Measurements from ENCODE around the gene BZW2.

The BZW2 gene

DNA sequence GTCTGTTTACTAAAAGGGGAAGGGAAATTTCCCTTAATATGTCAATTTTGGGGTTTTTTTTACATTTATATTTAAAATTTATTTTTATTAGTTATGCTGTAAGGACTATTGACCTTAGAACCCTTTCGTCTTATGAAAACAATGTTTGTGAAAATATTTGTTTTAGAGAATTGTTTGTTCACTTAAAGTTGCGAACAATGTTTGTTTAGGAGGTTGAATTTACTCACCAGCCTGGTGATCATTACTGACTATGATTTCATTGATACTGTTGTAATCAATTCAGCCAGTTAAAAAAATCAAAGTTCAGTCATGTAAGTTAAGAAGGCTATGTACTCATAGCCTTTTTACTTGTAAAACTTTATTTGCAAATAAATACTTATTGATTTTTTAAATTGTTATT lies 80.2 kb downstream of the BZW2 start:
- DNase-seq, result no peak

DNA sequence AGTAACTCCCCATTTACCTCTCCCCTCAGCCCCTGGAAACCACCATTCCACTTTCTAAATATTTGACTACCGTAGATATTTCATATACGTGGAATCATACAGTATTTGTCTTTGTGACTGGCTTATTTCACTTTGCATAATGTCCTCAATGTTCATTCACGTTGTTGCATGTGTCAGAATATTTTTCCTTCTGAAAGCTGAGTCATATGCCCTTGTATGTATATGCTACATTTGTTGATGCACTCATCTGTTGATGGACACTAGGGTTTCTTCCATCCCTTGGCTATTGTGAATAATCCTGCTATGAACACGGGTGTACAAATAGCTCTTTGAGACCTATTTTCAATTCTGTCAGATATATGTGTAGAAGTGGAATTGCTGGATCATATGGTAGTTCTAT lies 81.8 kb downstream of the BZW2 start:
- no peak for DNase-seq

DNA sequence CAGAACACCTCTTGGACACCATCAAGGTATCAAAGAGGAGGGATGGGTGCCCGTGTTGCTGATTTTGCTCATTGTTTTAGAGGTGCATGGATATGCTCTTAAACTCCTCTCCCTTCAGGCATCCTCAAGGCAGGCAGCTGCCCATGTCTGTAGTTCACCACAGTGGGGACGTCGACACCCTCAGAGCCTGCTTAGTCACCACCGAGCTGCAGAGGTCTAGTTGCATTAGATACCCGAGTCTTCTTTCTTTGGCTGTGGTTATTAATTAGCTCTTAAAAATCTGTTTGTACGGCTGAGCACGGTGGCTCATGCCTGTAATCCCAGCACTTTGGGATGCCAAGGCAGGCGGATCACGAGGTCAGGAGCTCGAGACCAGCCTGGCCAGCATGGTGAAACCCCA lies 82.8 kb downstream of the BZW2 start:
- DNase-seq, result no peak

DNA sequence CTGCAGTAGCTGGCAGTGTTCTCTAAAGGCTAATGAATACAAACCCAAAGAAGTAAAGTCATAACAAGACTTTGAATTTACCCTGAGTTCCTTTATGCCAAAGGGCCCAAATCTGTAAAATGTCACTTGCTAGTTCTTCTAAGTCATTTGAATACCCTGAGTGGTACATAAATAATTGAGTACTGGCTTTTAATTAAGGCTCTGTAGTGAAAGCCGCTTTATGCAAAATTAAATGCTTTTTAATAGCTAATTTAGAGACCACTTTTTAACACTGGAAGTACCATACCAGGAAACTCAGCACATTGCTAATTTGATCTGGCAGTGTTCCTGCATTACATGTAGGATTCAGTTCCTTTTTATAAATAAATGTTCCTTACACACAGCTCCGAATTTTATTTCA lies 83.6 kb downstream of the BZW2 start:
- no peak for DNase-seq

DNA sequence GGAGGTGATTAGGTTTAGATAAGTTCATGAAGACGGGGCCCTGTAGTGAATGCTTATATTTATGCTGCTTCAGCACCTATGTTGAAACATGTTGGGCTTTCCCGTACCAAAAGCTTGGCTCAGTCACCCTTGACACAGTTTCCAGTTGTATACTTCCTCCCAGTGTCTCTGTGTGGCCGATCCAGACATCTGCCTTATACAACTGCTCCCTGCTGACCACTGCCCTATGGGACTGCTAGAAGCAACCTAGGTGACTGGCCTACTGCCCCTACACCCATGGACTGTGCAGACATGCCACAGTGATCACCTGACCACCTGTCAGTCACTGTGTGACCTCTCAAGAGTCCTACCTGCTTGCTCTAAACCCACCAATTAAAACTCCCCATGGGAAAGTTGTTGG lies 85.0 kb downstream of the BZW2 start:
- DNase-seq, result no peak

DNA sequence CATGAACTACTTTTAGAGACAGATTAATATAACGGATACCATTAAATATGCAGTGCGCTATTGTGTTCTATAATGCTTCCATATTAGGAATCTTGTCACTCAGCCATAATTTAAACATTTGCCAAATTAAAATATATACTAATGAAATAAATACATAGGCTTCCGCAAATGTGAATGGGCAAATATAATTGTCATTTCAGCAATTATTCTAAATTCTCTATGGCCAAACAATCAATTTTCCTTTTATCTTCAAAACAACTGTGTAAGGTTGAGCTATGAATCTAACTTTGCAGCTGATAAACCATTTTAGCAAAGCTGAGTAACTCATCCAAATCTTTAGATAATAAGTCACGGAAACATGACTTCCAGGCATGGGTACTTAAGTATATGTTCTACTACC lies 86.8 kb downstream of the BZW2 start:
- no peak for DNase-seq

DNA sequence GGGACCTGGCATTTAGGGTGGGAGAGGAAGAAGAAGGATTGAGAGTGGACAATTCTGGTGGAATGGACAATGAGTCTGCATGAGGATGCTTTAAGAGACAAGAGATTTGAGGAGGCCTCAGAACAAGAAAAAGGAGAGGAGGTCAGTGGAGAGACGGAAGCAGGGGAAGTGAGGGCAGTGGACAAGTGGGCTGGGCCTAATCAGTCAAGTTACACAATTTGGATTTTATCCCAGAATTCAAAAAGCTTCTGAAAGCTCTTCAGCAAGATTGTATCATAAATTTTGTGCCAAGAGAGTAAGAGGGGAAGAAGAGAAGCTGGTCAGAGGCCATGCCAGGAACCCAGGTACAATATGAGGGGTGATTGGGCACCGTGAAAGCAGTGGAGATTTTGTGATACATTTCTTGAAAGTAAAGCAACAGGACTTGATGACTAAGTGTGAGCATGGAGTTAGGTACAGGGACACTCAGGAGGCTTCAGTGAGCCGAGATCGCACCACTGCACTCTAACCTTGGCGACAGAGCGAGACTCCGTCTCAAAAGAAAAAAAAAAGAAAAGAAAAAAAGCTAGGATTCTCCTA lies 88.3 kb downstream of the BZW2 start:
- DNase-seq, result no peak

DNA sequence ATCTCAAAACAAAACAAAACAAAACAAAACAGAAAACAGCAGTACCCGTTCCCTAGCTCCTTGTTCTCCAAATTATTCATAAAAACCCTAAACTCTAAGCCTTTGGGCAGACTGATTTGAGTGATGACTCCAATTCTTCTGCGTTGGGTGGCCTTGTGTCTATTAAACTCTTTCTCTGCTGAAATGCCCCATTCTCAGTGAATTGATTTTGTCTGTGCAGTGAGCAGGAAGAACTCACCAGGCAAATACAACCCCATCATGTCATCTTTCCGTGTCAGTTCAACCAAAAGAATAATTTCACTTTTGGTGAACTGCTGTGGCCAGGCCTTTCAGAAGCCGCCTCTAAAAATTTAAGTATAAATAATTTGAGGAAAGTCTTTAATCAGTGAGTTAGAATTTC lies 89.0 kb downstream of the BZW2 start:
- DNase-seq, result no peak

DNA sequence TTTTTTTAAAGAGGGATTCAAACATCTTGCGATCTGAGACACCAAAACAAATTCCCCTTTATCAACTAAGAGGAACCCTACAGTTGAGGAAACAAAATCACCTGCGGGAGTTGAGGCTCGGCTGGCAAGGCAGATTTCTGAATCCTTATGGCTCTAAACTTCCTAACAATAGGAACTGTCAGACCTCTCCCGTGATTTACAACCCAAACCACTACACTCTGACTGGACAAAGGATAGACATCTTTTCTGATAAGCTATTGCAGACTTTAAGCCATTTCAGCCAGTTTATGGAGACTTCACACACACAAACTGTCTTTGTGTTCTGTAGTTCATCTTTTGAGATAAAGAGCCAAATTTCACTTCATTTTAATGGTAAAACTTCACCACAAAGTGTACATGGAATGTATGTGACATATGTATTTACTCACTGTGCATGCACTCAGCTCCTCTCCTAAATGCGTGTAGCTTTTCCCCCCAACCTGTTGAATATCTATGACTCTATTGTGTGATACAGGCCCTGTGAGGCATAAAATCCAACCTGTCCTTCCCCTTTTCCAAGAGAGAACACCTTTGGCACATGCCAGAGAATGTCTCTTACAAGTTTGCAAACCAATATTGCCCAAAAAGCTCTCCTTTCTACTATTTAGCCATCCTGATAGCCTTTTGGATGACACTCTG lies 92.2 kb downstream of the BZW2 start:
- no peak for DNase-seq

DNA sequence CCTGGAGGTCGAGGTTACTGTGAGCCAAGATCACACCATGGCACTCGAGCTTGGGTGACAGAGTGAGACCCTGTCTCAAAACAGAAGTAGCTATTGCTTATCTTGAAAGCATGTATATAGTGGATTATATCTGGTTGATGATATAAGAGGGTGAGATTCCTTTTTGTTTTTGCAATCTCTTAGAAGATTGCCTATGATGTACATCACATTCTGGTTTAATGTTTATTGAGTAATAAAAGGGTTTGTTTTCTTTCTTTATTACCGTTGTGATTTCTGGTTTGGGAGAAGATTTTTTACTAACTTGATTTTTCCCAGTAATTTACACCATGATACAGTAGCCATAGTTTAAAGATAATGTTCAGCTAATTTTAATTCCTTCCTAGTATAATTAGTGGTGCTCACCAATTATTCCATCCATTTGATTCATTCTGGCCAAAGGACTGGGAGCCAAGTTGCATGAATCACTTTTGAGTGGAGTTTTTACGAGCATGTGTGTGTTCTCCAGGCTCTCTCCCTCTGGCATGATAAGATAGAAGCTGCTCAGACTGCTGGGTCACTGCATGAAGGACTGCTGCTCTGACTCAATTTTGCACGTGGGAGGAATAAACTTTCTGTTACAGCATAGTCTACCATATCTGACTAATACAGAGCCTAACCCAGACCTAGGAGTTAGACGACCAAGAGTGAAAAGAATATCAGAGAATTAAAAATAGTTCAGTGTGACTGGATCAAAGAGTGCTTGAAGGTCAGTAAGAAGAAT lies 94.1 kb downstream of the BZW2 start:
- no peak for DNase-seq

DNA sequence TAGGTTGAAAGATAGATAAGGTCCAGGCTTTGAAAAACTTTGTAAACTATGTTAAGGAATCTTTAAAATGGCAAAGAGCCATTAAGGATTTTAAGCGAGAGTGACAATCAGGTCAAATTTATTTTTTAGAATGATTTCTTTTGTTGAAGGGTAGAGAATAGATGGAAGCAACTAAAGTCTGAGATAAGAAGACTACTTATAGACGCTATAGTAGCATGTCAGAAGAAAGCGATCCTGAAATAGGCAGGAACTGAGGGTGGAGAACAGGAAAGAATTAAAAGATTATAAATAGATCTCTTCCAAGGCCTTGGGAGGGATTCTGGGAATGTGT lies 94.6 kb downstream of the BZW2 start:
- no peak for DNase-seq

DNA sequence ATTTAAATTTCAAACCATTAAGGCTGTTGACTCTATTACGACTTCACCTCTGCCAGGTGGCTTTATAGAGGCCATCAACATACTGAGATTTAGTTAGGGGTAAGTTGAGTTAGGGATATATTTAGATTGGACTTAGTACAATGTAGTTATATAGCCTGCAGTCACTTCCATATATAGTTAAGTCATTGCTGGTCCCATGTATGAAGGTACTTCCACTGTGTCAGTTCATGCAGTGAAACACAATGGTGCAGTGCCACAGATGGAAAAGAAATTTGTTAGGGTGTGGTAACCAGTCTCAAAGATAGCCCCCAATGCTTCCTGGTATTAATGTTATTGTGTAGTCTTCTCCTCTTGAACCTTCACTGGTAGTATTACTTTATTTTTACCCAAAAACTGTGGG lies 95.0 kb downstream of the BZW2 start:
- DNase-seq, result no peak

DNA sequence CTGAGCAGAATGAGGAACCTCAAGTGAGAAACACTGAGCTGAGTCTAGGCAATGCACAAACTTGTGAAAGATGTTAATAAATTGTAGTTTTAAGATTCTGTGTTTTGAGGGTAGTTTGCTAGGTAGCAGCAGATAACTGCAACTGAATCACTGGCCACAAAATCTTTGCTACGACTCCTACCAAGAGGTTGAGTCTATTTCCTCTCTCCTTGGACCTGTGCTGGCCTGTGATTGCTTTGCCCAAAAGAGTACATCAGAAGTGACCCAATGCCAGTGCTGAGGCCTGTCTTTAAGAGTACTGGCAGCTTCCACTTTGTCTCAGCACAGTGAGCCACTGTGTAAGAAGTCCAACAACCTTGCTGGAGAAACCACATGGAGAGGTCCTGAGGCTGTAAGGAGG lies 95.7 kb downstream of the BZW2 start:
- DNase-seq, result no peak

DNA sequence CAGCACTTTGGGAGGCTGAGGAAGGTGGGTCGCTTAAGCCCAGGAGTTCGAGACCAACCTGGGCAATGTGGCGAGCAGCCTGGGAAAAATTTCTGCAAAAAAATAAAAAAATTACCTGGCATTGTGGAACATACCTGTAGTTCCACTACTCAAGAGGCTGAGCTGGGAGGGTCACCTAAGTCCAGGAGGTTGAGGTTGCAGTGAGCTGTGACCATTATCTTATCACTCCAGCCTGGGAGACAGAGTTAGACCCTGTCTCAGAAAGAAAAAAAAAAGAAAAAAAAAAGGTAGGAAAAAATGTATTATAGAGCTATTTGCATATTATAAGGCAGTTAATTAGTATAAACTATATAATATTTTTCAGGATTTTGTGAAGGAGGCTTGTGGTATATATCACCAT lies 96.6 kb downstream of the BZW2 start:
- no peak for DNase-seq

DNA sequence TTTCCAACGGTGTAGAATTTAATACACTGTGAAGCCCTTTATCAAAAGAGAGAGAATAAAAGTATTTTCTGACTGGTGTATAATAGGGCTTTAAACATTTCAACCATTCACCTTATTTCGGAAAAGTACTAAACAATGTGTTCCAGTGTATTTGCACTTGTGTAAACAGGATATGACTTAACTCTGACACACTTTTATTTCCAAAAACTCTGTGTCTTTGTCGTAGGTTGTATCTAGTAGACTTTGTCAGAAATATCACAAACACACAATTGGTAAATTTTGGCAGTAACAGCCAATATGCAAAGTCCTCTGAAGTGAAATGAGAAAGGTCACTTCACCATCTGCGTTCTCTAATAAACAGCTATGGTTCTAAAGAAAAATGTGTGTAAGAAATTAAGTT lies 97.3 kb downstream of the BZW2 start:
- no peak for DNase-seq

DNA sequence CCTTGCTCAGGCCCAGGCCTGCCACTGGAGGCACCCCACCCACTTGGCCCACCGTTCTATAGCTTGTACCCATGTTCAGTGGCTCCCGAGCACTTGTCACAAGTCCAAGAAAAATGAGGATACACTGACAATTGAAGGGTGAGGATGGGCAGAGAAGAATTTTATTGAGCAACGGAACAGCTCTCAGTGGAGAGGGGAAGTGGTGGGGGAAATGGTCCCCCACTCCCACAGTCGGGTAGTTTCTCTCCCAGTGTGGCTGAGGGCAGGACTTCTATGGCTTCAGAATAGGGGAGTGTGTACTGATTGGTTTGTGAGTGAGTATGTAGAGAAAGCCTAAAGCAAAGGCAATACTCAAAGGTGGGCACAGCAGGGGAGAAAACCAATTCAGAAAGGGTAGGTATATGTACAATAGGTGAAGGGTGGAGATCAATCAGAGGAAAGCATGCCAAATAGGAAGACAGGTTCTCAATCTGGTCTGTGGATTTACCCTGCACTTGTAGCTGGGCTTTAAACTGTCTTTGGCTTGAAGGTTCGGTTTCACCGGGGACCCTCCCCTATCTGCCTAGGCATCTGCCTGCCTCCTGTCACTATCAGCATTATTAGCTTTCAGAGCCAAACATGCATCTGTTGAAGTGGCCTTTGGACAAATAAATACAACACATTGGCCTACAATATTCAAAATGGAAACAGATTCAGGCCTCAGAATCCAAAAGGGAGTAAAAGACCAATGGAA lies 98.7 kb downstream of the BZW2 start:
- DNase-seq, result no peak

DNA sequence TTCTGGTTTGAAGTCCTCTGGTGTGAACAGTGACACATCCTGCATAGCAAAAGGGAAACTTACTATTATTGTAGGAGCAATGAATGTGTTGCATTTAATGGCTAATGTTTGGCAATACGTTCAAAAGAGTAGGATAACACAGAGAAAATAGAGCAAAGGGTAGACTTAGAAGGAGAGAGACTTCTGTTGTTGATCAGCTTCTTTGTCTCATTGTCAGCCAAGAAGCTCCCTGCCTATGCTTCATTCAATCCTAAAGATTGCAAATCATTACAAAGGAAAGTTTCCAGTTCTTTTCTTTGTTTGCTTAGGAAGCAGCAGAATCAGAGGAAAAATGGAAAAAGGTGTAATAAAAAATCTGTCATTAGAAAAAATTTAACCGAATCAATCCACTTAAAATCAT lies 99.7 kb downstream of the BZW2 start:
- DNase-seq, result no peak

DNA sequence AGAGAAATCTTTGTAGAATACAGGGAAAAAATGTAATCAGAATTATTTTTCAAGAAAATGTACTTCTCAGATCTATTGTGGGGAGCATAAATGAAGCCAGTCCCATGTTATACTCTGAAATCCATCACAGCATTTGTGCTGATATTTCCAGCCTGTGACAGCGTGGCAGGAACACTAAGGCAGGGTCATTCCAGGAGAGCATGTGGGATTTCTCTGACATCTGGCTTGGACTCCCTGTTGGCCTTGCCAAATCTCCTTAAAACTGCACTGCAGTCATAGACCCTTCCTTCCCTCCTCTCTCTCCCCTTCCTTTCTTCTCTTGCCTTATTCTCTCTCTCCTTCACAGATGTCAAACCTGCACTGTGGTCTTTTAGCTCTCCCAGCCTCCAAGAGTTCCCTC lies 101.1 kb downstream of the BZW2 start:
- no peak for DNase-seq

DNA sequence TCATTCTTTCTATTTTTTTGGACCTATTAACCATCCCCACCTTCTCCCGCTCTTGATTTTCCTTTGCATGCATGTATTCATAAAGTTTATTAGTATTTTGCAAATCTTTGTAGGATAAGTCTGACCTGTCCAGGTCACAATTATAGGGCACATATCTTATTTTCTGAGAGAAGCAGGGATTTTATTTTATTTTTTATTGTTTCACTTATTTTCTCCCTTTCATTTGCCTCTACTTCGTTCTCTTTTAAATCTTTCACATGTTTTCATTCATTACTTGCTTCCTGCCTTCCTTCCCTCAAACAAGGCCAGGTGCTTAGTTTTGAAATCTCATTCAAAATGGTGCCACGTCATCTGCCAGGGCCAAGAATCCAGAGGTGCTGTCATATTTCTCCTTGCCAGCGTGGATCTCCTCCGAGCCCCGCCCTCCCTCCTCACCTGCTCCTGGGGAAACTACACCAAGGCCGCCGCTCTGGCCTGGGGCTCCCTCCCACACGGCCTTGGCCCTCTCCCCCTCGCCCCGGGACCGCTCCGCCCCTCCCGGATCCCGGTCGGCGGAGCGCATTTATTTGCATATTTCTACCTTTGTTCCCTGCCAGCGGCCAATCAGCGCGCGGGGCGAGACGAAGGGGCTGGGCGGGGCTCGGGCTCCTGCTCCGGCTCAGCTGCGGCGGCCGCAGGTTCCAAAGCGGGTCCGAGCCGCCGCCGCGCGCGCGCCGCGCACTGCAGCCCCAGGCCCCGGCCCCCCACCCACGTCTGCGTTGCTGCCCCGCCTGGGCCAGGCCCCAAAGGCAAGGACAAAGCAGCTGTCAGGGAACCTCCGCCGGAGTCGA lies 107.3 kb downstream of the BZW2 start, which contains the start of gene TSPAN13:
TSS of gene TSPAN13 (plus strand) at position 654 of the 830 bp plus-strand sequence. CDS start 213 bp downstream, outside the sequence.
- DNase-seq, result peak; percentile 28

DNA sequence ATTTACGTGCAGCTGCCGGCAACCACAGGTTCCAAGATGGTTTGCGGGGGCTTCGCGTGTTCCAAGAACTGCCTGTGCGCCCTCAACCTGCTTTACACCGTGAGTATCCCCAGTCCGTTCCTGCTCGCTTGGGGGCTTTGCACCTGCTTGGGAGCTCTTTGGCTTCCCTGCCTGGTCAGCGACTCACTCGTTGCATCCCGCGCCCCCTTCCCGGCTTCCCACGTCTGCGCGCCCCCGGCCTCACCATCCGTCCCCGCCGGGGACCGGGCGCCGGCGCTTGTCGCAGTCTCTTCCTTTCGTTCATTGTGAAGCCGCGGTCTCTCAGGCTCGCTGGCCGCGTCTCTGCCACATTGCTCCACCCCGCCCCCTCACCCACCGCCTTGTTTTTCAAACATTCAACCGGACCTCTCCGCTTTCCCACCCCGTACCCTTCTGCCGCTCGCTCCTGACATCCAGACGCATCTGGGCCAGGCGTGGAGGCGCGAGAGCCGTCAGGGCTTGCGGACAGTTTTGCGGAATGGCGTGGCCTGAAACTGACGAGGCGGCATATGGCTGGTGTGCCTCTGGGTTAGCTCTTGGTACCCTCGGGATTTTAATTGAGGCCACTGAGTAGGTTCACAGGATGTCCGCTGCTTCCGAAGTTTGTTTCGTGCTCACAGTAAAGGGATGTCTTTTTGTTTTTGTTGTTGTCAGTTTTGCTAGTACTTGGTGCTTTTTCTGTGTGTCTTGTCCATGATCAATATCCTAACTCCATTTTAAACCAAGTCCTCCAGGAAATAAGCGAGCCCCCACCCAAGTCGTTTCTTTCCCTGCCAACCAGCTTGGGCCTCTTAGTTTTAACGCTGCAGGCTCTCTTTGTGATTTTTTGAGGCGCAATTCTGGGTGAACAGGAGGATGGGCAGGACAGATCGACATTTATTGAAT lies 108.2 kb downstream of the BZW2 start:
- DNase-seq, result no peak

DNA sequence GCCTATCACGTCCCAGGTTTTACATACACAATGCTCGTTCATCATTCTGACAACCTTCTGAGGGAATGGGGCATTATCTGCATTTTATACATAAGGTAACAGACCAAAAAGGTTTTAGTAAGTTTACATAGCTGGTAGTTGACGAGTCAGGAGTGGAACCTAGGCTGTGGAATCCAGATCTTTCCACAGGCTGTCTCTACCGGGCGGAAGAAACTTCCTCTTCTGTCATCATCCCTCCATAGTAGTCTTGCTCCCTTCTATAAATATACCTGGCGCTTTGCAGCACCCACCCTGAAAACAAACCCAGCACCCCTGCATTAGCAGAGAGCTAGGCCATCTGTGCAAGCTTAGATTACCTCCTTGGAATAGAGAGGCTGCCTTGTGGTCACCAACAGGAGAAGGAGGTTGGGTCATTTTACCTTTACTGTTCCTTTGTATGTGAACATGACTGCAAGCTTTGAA lies 108.9 kb downstream of the BZW2 start:
- DNase-seq, result no peak

DNA sequence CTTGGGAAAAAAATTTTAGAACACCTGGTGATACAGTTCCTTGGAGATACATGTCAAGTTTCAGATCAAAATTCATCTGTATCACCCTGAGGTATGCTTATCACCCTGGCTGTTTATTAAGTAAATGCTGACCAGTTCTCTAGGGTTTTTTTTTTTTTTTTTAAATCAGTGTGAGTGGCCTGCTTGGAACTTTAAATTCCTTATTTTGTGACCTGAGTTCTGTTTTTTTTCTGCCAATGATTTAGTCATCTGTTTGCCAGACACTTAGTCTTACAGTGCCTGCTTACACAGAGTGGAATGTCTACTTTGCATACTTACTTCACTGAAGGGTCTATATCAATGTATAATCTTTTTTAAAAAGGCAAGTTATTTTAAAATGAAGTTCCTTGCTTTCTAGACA lies 109.4 kb downstream of the BZW2 start:
- no peak for DNase-seq

Data from stimulated activated naive CD4-positive, alpha-beta T cell treated with Interleukin-2 at 50 U/mL for 16 hours (primary cell).